NT2/D1 (cell line): ENCODE results near the gene GBX2.

Experiments
- DNase-seq: peaks from one replicate; pipeline ENCODE4 v3.0.0-alpha.2; 2011; ENCODE audit warnings: low read depth, low spot score
- H3K27me3 ChIP-seq: 2 replicates; pipeline ENCODE4 v1.6.0; 2011; ENCODE audit warnings: mild to moderate bottlenecking; ENCODE audit not compliant: insufficient read length, insufficient read depth
- H3K36me3 ChIP-seq: 2 replicates; pipeline ENCODE4 v1.6.1; 2011; ENCODE audit warnings: mild to moderate bottlenecking, low read length, mixed read lengths; ENCODE audit not compliant: insufficient read depth, insufficient read length
- H3K4me1 ChIP-seq: 2 replicates; pipeline ENCODE4 v1.5.1; 2011; ENCODE audit not compliant: insufficient read depth, insufficient read length
- H3K4me3 ChIP-seq: 2 replicates; pipeline ENCODE4 v1.5.1; 2011; ENCODE audit warnings: low read depth; ENCODE audit not compliant: insufficient read length
- H3K9ac ChIP-seq: 2 replicates; pipeline ENCODE4 v1.6.0; 2011; ENCODE audit warnings: low read depth; ENCODE audit not compliant: insufficient read length
- H3K9me3 ChIP-seq: 2 replicates; pipeline ENCODE4 v1.5.1; 2011; ENCODE audit warnings: mild to moderate bottlenecking, low read length; ENCODE audit not compliant: insufficient read depth
- SUZ12 ChIP-seq: IDR thresholded peaks from 2 replicates; pipeline ENCODE4 v1.6.1; 2011; ENCODE audit not compliant: insufficient read length, insufficient read depth; ENCODE audit errors: extremely low read depth
- YY1 ChIP-seq: IDR thresholded peaks from 2 replicates; pipeline ENCODE4 v1.6.1; 2011; ENCODE audit not compliant: insufficient read length, insufficient read depth
- ZNF274 ChIP-seq: IDR thresholded peaks from 2 replicates; pipeline ENCODE4 v1.6.1; 2011; ENCODE audit warnings: mild to moderate bottlenecking, low read depth, low read length

GBX2 gene

DNA sequence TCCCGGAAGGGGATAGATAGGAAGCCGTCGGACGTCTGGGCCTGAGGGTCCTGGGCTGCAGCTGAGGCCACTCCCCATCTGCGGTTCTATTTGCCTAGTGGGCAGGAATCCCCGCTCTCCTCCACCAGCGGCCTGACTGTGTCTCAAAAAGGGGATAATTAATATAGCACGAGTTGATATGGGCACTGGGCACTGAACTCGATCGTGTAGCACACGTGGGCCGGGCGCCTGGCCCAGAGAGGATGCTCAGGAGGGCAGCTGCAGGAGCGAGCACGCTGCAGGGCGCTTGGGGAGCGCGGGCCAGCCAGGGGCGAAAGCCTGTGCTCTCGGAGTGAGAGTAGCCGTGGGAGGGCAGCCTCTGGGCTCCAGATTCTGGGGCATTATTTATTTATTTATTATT is 8.8 kb upstream of the GBX2 start:
- no peak for TF ChIP-seq ZNF274
- no peak for TF ChIP-seq SUZ12
- no peak for TF ChIP-seq YY1
- Histone ChIP-seq H3K36me3 (no peaks in the 10 kb centered on the region), H3K9ac (no peak overlapping the region), H3K9me3 (no peaks in the 10 kb centered on the region), H3K27me3 (peaks cover 73% of the 10 kb centered on the region), H3K4me1 (peaks cover 17% of the 10 kb centered on the region), H3K4me3 (no peak overlapping the region)
- DNase-seq: no peak

DNA sequence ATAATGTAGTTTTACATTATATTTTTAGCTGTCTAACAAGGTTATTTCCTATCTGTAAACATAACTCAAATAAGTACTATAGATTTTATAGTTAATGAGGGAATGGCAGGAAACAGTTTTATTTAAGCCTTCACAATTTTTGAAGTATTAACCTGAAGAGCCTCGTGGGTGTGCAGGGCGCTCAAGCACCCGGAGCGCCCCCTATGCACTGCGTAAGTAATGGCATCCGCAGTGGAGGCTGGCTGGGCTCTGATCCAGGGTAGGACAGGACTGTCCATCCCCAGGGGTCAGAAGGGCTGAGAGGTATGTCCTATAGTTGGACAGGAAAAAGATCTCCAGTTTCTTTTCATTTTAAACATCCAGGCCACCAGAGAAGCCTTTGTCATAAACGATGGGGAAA is 8.2 kb upstream of the GBX2 start:
- no peaks in the 10 kb centered on the region for H3K36me3 ChIP-seq
- no peak overlapping the region for H3K4me3 ChIP-seq
- H3K4me1 ChIP-seq: peaks cover 20% of the 10 kb centered on the region
- TF ChIP-seq SUZ12 (no peak), YY1 (no peak), ZNF274 (no peak)
- no peak for DNase-seq
- no peaks in the 10 kb centered on the region for H3K9me3 ChIP-seq
- H3K9ac ChIP-seq: no peak overlapping the region
- peaks cover 78% of the 10 kb centered on the region for H3K27me3 ChIP-seq

DNA sequence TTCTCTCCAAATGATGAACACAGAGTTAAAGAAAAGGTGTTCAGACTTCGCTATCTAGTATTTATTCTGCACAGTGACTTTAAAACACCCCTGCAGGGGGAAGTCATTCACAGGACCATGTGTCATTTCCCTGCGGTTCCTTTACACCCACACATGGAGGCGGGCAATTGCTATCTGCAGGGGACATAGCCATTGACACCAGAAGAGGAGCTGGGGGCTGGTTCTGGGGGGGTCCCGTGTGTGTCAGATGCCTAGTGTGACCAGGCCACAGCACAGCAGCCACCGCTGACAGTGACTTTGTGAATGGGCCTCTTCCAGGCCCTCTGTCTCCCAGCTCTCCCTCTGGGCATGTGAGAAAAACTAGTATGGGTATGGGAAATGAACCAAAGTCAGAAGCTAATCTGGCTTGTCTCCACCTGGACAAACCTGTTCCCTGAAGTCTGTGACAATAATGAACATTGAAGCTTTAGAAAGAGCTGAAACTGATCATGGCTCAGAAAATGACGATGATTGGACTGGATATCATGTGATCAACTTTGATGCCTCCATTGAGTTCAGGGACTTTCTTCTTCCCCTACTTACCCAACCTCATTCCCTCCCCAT is 7.5 kb upstream of the GBX2 start:
- TF ChIP-seq SUZ12 (no peak), ZNF274 (no peak), YY1 (no peak)
- Histone ChIP-seq H3K27me3 (peaks cover 86% of the 10 kb centered on the region), H3K4me1 (peaks cover 20% of the 10 kb centered on the region), H3K9ac (no peak overlapping the region), H3K36me3 (no peaks in the 10 kb centered on the region), H3K4me3 (no peak overlapping the region), H3K9me3 (no peaks in the 10 kb centered on the region)
- no peak for DNase-seq

DNA sequence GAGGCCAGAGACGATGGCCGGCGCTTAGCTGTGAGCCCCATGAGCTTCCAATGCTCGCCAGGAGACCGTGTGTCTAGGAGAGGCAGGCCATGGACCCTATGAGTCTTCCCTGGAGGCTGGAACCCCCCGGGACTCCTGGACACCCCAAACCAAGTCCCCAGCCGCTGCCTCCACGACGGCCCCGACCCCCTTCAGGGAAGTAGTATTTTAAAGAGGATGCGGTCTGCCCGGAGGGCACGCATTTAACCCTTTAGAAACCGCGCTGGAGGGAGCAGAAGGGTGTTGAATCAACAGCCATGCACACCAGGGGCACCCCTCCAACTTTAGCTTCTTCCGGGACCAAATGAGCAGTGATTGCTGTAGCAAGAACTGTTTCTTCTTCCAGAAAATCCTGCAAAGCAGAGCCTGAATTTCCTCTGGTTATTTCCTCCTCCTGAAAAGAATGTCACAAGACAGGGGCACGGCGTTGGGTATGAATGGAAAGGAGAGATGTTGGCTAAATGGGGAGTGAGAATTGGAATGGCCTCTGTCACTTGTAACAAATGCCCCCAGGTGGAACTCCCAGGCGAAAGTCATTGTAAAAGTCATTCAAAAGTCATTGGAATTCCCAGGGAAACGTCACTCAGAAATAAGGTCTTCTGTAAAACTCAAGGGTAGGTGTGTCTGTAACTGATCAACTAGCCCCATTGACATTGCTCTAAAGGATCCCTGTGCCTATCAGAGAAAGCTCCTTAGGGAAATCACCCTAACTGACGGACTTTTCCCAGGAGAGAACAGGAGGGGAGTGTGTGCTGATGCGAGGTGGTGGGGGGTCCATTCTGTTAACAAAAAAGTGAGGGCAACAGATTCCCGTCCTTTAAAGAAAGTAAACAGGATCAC is 5.8 kb upstream of the GBX2 start:
- no peak for TF ChIP-seq SUZ12
- no peak for TF ChIP-seq YY1
- no peak for TF ChIP-seq ZNF274
- H3K27me3 ChIP-seq: peaks cover 86% of the 10 kb centered on the region
- H3K9ac ChIP-seq: peak overlapping the region; percentile 13
- peaks cover 5% of the 10 kb centered on the region; the same call in 1 of the 2 replicates for H3K9me3 ChIP-seq
- peaks cover 20% of the 10 kb centered on the region for H3K4me1 ChIP-seq
- peak overlapping the region; percentile 9 for H3K4me3 ChIP-seq
- H3K36me3 ChIP-seq: no peaks in the 10 kb centered on the region
- DNase-seq: no peak

DNA sequence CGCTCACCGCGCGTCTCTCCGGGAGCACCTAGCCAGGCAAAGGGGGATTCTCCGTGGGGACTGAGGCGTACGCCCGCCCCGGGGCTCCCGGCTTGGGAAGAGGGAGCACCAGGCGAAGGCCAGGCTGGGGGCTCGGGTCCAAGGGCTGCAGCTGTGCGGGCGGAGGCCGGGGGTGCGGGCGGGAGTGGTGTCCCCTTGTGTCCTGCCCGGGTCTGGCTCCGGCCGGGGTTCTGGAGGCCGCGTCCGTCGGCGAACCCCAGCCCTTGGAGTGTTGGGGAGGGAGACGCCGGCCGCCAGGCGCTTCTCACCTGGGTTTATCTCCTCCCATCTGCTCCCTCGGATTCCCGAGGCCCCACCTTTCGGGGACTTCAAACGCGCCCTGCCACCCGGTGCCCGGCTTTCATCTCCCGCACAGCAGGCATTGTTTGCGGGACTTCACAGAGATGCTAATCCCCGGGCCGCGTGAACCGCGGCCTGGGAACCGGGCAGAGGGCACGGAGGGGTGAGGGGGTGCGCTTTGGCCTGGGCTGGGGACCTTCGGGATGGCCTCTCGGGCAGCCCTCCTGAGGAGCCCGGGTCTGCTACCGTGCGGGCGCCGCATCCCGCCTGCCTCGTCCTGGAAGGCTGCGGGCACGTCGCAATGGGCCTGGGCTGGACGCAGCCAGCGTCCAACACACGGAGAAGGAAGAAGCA is 5.0 kb upstream of the GBX2 start:
- peaks cover 20% of the 10 kb centered on the region for H3K4me1 ChIP-seq
- peaks cover 85% of the 10 kb centered on the region for H3K27me3 ChIP-seq
- no peak for DNase-seq
- peak overlapping the region; percentile 46 for H3K9ac ChIP-seq
- peak overlapping the region; percentile 26 for H3K4me3 ChIP-seq
- TF ChIP-seq SUZ12 (no peak), ZNF274 (no peak), YY1 (no peak)
- H3K36me3 ChIP-seq: no peaks in the 10 kb centered on the region
- peaks cover 5% of the 10 kb centered on the region; the same call in 1 of the 2 replicates for H3K9me3 ChIP-seq

DNA sequence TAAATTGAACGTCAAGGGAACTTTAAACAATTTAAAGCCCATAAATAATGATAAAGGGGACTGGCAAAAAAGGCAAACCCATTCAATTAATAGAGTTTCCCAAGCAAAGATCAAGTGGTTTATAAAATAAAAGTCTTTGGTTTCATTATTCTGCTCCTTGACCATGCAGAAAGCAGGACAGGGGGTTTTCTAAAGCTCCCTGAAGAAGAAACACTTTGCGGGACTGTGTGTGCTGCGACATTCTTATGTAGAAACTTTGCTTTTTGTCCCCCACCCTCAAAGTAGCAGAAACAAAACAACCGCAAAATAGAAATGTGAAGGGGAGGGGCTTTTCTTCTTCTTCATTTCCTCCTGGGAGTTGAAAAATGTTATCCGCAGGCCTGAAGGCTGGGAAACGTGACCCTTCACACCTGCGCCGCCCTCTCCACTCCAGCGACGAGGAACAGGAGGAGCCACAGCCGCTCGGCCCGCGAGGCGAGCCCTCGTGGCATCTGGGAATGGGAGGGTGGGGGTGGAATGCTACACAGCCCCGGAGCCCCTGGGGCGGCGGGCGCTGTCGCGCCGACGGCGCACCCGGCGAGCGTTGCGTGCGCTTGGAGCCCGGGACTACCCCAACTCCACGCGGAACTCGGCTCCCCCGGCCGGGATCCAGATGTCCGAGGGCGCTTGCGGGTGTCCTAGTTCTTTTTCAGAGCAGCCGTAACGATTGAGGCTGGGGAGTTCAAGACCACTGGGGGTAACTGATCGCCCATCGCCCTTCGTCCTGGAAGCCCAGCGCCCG is 4.3 kb upstream of the GBX2 start:
- Histone ChIP-seq H3K4me3 (peak overlapping the region; percentile 26), H3K9me3 (peaks cover 5% of the 10 kb centered on the region; the same call in 1 of the 2 replicates), H3K36me3 (no peaks in the 10 kb centered on the region), H3K27me3 (peaks cover 84% of the 10 kb centered on the region), H3K4me1 (peaks cover 20% of the 10 kb centered on the region), H3K9ac (peak overlapping the region; percentile 46)
- no peak for DNase-seq
- TF ChIP-seq YY1 (no peak), SUZ12 (no peak), ZNF274 (no peak)
